GM18498 (cell line): Measurements from ENCODE around the gene PARD6B.
"Not testable (repeated sequence)": the region's sequence is repeated elsewhere in the genome, so short reads cannot be mapped to it uniquely, and the experiment has no call there.

Experiments
- ATAC-seq: cut with Tn5 transposase; IDR thresholded peaks from one replicate; pipeline ENCODE4 v1.9.1; 2021; ENCODE audit warnings: mild to moderate bottlenecking, moderate library complexity; ENCODE audit not compliant: unreplicated experiment

The PARD6B gene

DNA sequence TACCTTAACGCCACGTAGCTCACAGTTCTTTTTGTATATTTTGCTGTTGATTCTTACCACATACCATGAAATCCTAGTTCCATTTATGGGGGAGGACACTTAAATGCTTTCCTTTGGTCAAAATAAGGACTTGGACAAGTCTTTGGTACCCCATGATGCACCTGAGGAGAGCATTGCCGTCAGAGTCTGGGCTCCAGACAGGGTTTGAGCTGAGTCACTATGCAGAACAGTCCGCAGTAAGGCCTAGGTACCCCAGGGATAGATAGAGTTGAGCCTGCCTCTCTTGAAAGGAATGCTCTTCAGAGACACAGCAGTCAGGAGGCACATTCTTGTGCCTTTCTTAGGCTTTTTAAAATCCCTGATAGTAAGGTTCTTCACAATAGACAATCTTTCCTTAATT lies 6.0 kb downstream of the PARD6B start:
- ATAC-seq: no peak

DNA sequence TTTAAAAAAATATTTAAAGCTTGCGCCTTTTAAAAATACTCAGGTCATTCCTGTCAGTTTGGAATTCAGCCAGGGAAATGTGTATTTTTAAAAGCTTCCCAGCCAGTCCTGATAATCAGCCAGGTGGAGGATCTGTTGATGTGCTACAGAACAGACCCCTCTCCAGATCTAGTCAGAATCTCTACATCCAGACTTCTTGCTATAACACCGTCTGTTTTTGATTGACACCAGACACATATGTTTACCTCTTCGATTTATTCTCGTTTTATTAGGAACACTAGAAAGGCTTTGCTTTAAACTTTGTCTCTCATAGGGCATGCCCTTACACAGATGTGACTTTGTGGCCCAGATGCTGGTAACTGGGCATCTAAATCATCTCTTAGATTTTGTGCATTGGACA lies 11.7 kb downstream of the PARD6B start:
- ATAC-seq: no peak

DNA sequence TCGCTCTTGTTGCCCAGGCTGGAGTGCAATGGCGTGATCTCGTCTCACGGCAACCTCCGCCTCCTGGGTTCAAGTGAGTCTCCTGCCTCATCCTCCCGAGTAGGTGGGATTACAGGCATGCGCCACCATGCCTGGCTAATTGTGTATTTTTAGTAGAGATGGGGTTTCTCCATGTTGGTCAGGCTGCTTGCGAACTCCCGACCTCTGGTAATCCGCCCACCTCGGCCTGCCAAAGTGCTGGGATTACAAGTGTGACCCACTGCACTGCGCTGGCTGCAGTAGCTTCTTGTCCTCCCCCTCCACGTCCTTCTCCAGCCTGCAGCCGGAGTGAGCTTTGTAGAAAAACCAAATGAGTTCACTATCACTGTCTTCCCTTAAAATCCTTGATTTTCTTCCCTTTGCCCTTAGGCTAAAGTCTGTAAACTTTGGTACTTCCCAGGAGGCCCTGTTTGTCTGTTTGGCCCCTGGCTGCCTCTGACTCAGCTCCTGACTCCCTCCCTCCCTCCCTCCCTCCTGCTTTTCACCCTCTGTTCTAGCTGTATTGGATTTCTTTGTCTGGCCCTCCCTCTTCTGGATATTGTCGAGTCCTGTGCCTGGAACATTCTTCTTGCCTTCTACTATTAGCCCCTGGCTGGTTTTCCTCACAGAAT lies 12.9 kb downstream of the PARD6B start:
- no peak for ATAC-seq

DNA sequence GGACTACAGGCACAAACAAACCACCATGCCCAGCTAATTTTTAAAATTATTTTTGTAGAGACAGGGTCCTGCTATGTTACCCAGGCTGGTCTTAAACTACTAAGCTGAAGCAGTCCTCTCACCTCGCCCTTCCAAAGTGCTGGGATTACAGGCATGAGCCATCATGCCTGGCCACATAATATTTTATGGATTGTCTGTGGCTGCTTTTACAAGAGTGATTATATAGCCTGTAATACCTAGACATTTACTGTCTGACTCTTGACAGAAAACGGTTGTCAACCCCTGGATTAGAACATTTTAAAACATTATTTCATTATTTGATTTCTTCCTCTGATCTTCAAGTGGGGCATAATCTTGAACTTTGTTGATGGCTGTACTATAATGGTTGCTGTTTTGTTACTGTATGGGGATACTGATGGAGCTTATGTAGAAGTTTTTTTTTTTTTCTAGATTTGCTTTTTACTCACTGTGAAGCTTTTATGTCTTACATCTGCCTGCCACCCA lies 14.3 kb downstream of the PARD6B start:
- no peak for ATAC-seq

DNA sequence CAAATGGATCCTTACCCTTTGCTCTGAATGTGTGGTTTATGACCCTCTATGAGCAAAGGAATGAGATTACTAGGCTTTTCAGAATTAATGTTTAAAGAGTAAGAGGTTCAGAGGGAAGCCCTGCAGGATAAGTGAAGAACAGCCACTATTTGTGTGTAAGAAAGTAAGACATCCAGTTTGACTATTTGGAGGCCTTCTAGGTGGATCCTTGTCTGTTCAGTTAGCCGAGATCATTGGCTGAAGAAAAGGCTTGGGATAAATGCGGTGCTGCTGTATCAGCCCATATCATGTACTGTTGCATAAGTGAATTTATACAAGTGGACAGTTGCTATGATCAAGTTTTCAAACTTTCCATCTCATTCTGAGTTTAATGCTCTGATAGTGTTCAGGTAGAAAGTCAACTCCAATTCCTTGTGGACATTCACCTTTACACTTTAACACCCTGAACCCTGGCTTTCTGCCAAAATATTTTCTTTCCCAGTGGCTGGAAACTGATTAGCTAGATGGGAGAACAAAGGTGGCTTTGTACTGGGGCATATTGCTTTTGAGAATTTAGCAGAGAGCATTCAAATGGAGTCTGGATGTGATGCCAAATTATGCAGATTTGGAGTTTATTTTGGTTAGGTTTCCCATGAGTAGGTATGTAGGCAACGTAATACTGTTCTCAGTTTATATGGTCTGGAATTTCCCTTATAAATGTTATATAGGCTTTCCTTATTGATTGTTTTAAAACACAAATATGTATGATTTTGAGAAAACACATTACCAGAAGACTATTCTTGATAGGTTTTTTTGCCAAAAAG lies 15.0 kb downstream of the PARD6B start:
- no peak for ATAC-seq

DNA sequence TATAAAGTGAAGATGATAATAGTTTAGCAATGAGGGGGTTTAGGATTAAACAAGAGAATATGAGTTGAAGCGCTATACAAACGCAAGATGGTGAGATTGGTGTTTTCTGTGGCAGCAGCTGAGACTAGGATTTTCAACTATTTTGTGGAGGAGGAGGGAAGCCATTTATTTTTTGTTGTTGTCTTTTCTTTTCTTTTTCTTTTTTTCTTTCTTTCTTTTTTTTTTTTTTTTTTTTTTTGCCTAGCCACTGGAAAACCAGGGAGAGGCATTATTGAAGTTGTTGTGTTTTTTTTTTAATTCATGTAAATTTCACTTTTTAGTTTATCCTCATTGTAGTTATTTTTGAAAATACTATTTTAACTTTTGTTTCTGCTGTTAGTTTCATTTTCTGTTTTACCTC lies 15.9 kb downstream of the PARD6B start:
- no peak for ATAC-seq

DNA sequence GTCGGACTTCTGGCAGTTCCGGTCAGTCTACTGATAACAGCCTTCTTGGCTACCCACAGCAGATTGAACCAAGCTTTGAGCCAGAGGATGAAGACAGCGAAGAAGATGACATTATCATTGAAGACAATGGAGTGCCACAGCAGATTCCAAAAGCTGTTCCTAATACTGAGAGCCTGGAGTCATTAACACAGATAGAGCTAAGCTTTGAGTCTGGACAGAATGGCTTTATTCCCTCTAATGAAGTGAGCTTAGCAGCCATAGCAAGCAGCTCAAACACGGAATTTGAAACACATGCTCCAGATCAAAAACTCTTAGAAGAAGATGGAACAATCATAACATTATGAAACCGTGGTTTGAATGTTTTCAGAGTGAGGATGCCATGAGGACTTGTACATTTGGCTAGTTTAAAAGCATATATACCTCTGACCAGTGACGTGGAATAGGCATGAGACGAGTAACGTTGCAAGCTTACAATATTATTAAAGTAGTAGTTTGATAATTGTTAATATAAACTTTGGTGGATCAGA lies 18.8 kb downstream of the PARD6B start:
- no peak for ATAC-seq

DNA sequence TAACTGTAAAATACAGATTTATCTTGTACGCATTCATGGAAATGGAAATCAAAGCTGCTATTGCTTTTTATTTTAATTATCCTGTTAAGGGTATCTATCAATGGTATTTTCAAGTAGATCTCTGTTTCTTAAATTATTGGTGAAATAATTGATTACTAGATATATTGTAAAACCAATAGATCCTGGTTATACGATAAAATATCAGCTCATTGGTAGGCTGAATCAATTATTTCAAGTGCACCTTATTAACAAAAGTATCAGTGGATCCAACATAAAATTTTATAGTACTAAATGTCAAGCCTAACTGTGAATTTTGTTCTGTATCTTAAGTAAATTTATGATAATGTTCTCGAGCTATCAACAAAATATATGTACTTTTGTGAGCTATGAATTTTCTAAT lies 21.8 kb downstream of the PARD6B start:
- no peak for ATAC-seq

DNA sequence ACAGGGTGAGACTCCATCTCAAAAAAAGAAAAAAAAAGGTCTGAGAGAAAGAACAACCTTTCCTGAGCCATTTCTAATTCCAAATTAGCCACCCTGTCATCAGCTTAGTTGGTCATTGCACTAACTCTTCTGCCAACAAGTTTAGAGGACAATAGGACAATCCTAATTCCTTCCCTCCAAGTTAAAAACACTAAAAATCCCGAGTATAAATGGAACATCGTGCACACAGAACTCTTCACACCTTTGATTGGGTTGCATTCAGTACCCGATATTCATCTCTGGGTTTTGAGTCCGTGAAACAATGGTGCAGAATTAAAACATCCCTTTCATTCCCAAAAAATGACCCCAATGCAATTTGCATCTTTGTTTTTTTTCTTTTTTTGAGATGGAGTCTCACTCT lies 23.0 kb downstream of the PARD6B start:
- no peak for ATAC-seq

DNA sequence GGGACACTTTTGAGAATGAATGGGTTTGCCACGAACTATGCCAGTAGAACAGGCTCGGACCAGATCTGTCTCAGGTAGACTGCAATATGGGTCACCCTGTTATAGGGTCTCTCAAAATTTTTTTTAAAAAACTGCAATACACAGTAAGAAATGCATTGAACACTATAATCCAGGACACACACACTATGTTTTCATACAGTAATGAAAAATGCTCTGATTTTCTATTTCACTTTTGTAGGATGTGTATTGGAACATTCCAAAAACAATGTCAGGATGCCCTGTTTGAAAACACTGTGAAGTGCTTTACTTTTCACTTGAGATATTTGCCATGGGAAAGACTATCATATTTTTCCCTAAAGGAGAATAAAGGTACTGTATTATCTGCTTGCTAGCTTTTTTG lies 25.1 kb downstream of the PARD6B start:
- no peak for ATAC-seq

DNA sequence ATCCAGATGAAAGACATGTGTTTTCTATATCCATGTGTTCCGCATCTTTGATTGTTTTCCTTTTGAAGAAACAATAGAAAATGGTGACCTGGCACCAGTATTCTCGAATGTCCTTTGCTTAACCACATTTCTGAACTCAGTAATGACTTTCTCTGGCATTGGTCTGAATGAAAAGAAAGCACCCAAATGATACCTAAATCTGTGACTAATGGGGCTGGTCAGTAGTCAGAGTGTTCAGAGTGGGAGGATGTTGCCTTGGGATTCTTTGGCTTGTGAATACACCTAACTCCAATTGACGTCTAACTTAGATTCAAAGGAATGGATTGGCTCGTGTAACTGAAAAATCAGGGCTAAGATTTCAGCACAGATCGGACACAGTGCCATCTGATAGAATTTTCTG lies 27.1 kb downstream of the PARD6B start:
- ATAC-seq: no peak

DNA sequence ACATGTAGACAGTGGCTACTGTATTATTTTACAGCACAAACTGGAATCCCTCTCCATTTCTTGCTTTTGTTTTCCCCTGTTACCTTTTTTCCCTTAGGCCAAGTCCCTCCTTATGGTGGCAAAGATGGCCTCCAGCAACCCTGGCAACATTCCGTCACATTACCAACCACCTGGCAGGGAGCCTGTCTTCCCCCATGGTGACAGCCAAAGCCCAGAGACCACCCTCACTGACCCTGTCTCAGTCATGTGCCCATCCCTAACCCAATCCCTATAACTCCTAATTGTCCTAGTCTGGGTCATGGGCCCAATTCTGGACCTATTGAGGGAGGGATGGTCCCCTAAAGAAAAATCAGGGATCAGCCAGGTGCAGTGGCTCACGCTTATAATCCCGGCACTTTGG lies 27.6 kb downstream of the PARD6B start:
- no peak for ATAC-seq

DNA sequence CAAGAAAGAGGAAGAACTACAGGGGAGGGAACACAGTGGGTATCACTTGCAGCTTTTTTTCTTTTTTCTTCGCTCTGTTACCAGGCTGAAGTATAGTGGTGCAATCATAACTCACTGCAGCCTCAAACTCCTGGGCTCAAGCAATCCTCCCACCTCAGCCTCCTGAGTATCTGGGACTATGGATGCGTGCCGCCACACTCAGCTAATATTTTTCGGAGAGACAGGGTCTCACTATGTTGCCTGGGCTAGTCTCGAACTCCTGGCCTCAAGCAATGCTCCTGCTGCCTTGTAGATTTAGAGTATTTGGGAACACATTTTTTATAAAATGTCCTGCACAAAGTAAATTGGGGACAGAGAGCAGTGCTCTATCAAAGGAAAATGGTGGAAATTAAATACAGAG lies 28.3 kb downstream of the PARD6B start:
- ATAC-seq: no peak

DNA sequence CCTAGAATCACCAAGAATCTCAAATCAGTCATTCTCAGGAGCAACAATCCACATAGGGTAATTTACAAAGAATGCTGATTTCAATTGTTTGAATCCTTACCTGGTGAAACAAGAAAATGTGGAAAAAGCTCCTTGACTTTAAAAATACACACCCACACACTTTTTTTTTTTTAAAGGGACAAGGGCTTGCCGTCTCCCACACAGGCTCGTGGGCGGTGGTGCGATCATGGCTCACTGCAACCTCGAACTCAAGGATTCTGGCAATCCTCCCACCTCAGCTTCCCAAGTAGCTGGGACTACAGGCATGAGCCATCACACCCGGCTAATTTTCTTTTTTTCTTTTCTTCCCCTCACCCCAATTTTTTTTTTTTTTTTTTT lies 30.7 kb downstream of the PARD6B start:
- ATAC-seq: no peak

DNA sequence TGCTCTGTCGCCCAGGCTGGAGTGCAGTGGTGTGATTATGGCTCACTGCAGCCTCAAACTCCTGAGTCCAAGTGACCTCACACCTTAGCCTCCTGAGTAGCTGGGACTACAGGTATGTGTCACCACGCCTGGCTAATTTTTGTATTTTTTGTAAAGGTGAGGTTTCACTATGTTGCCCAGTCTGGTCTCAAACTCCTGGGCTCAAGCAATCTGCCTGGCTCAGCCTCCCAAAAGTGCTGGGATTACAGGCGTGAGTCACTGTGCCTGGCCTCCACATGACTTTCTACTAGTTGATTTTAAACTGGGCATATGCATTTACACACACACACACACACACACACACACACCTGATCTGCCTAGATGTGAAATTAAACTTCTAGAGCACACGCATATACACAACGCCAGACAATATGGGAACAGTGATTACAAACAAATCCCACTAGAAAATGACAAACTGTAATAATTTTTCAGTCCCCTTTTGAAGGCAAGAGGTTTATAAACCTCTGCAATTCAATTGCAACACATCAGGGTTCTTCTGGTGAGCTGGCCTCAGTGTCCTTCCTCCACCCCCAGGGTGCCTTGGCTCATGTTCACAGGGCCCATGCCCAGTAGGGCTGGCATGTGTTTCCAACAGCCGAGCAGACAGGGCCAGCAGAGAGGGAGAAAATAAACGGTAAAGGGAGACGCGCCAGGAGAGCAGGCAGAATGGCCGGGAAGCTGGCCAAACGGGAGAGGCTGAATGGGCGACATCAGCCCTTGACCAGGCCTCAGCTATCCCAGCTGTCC lies 31.2 kb downstream of the PARD6B start:
- no peak for ATAC-seq

DNA sequence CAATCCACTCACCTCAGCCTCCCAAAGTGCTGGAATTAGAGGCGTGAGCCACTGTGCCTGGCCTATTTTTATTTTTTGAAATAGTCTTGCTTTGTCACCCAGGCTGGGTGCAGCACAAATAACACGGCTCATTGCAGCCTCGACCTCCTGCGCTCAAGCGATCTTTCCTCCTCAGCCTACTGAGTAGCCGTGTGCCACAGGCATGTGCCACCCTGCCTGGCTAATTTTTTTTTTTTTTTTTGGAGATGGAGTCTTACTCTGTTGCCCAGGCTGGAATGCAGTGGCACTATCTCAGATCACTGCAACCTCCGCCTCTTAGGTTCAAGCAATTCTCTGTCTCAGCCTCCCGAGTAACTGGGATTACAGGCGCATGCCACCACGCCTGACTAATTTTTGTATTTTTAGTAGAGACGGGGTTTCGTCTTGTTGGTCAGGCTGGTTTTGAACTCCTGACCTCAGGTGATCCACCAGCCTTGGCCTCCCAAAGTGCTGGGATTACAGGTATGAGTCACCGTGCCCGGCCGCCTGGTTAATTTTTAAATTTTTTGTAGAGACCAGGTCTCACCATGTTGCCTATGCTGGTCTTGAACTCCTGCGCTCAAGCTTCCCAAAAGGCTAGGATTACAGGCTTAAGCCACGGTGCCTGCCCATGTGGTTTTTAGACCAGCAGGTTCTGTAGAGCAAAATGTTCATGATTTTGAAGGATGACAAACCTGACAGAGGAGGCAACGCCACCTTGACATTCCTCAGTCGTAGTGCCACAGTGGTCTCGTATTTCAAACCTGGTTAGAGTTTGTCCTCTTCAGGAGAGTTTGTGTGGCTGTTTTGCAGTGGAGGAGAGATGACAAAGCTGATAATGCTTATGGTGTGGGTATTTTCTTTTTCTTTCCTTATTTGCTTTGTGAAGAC lies 32.4 kb downstream of the PARD6B start:
- ATAC-seq: not testable (repeated sequence)

DNA sequence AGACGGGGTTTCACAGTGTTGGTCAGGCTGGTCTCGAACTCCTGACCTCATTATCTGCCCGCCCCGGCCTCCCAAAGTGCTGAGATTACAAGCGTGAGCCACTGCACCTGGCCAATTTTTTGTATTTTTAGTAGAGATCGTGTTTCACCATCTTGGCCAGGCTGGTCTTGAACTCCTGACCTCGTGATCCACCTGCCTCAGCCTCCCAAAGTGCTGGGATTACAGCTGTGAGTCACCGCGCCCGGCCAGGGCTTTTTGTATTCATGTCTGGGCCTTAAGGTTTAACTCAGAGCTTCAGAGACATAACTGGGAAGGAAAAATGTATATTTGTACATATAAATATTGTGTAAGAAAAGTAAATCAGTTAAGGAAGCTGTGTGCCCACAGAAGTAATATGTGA lies 33.9 kb downstream of the PARD6B start:
- not testable (repeated sequence) for ATAC-seq

DNA sequence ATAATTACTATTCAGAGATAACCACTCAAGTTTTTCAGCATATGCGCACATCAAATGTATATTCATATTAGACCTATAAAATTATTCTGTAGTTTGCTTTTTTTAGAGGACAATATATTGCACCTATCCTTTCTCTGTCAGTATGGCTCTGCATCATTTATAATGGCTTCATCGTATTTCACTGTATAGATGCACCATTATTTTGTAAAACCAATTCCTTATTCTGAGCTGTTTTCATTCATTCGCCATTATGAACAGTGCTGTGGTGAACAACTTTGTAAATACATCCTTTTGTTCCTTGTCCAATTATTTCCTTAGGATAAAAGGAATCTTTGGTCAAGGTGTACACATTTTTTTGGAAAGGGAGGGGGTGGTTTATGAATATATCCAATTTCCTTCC lies 34.3 kb downstream of the PARD6B start:
- ATAC-seq: no peak

DNA sequence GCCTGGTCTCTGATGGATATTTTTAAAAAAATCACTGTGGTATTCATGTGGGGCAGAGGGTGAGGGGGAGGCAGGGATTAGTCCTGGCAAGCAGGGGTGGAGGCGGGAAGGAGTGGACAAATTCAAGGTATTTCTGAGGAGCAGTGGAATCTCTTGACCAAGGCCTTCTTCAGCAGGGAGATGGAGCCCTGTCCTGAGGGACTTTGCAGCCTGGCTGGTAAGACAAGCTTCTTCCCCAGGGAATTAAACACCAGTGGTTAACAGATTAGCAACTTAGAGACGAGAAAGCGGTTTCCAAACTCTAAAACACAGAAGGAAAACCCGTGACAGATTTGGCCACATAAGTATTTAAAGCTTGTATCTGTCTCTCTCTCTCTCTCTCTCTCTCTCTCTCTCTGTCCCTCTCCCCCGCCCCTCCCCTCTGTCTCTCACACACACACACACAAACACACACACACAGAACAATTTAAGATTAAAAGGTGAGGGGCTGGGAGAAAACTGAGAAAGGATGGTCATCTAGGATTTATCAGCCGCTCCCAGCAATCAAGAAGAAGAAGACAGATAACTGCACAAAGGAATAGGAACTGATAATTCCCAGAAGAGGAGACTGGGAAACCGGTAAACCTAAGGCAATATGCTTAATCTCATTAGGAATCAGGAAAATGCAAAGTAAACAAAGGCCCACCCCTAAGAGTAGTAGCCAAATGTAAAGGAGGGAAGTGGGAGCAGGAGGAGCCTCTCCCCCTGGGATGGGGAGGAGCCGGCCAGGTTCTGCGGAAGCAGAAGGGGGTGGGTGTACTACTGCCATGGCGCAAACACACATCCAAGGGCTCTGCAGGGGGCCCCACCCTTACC lies 35.8 kb downstream of the PARD6B start:
- ATAC-seq: not testable (repeated sequence)
